H1 (cell line): Measurements from ENCODE around the gene FOXQ1. TPM values are rescaled to one million over a fixed set of nuclear protein-coding genes. Genes with fewer than 3 reads are reported as not detected.

Experiments
- CTCF ChIA-PET: fragments of 300-600 bp; sonication (Branson Sonifier 250); formaldehyde crosslinking; loops from one replicate; lab custom pipeline; 2021; ENCODE audit not compliant: partially characterized antibody; lab: Charles Lee
- POLR2A ChIA-PET: fragments of 300-600 bp; sonication (Branson Sonifier 250); formaldehyde crosslinking; loops from one replicate; lab custom pipeline; 2021; ENCODE audit warnings: inconsistent platforms; ENCODE audit not compliant: partially characterized antibody; lab: Charles Lee
- DNase-seq, 2 experiments: peaks; one replicate each; pipeline versions ENCODE4 v3.0.0 to v3.0.0-alpha.2; 2010 to 2022; ENCODE audit warnings: low spot score in 2 of 2, low read depth in 1 of 2, mixed read lengths in 1 of 2
- FAIRE-seq: peaks from 2 replicates; lab custom pipeline; 2011; peaks lifted over from hg19 to GRCh38; lab: Jason Lieb, UNC
- H2AFZ ChIP-seq: 2 replicates; pipeline ENCODE4 v1.8.1; 2012; ENCODE audit warnings: low read length, inconsistent platforms
- H2AK5ac ChIP-seq: 2 replicates; pipeline ENCODE4 v1.6.1; 2013; ENCODE audit warnings: low read depth, low read length
- H2BK120ac ChIP-seq: replicated peaks from 2 replicates; pipeline ENCODE3; 2013; ENCODE audit warnings: low read depth, low read length, inconsistent platforms
- H2BK12ac ChIP-seq: 2 replicates; pipeline ENCODE4 v1.6.1; 2013; ENCODE audit warnings: low read depth, low read length
- H2BK15ac ChIP-seq: 2 replicates; pipeline ENCODE4 v1.6.1; 2013; ENCODE audit warnings: low read length
- H2BK20ac ChIP-seq: 2 replicates; pipeline ENCODE4 v1.6.1; 2013; ENCODE audit warnings: low read length
- H2BK5ac ChIP-seq: 2 replicates; pipeline ENCODE4 v1.6.1; 2013; ENCODE audit warnings: low read depth, low read length
- H3K14ac ChIP-seq: 2 replicates; pipeline ENCODE4 v1.6.1; 2013; ENCODE audit warnings: inconsistent platforms; ENCODE audit not compliant: insufficient read length
- H3K18ac ChIP-seq: 2 replicates; pipeline ENCODE4 v1.6.1; 2013; ENCODE audit warnings: low read length; ENCODE audit errors: extremely low read depth
- H3K23ac ChIP-seq: 2 replicates; pipeline ENCODE4 v1.6.1; 2013; ENCODE audit warnings: inconsistent platforms; ENCODE audit not compliant: insufficient read length
- H3K23me2 ChIP-seq: 2 replicates; pipeline ENCODE4 v1.6.1; 2013; ENCODE audit warnings: low read depth, low read length
- H3K27ac ChIP-seq: 2 replicates; pipeline ENCODE4 v1.6.1; 2011; ENCODE audit warnings: low read depth, low read length, inconsistent platforms
- H3K27me3 ChIP-seq, 4 experiments: replicated peaks in 1 of 4; 1 replicate in 1 of 4; 2 replicates in 3 of 4; pipeline versions ENCODE4 v1.6.1 to v1.8.1; 2011 to 2013; ENCODE audit warnings: low read length in 3 of 4, mild to moderate bottlenecking in 3 of 4, inconsistent platforms in 2 of 4, mixed read lengths in 2 of 4, moderate library complexity in 1 of 4; ENCODE audit not compliant: control insufficient read depth in 3 of 4, insufficient read depth in 3 of 4; ENCODE audit errors: extremely low read depth in 1 of 4
- H3K36me3 ChIP-seq, 4 experiments: 2 replicates each; pipeline versions ENCODE4 v1.6.1 to v1.8.1; 2011 to 2013; ENCODE audit warnings: mild to moderate bottlenecking in 4 of 4, low read length in 3 of 4, moderate library complexity in 2 of 4, control low read depth in 1 of 4, inconsistent platforms in 1 of 4; ENCODE audit not compliant: insufficient read depth in 4 of 4, control insufficient read depth in 2 of 4
- H3K4ac ChIP-seq: replicated peaks from 2 replicates; pipeline ENCODE3; 2013; ENCODE audit warnings: low read length, low read depth, mixed read lengths, inconsistent platforms; ENCODE audit not compliant: insufficient read length
- H3K4me1 ChIP-seq, 4 experiments: replicated peaks in 1 of 4; 1 replicate in 1 of 4; 2 replicates in 3 of 4; pipeline versions ENCODE4 v1.6.1 to v1.8.1; 2011 to 2013; ENCODE audit warnings: low read length in 3 of 4, inconsistent platforms in 2 of 4, mixed read lengths in 1 of 4; ENCODE audit not compliant: insufficient read depth in 4 of 4, control insufficient read depth in 3 of 4
- H3K4me2 ChIP-seq, 2 experiments: 2 replicates each; pipeline versions ENCODE4 v1.6.1 to v1.8.1; 2011 to 2013; ENCODE audit warnings: low read depth in 2 of 2, low read length in 2 of 2, control low read depth in 1 of 2, inconsistent platforms in 1 of 2, mild to moderate bottlenecking in 1 of 2; ENCODE audit not compliant: insufficient read depth in 1 of 2
- H3K4me3 ChIP-seq, 4 experiments: fragments of 200-600, 300-600 bp in 1 of 4; sonication (generic), shearing (Covaris generic), sonication (Bioruptor Twin) in 1 of 4; 2 replicates each; pipeline versions ENCODE4 v1.5.1 to v1.8.1; 2011 to 2016; ENCODE audit warnings: low read length in 4 of 4, low read depth in 3 of 4, control low read depth in 2 of 4, inconsistent platforms in 2 of 4, mild to moderate bottlenecking in 2 of 4, mixed read lengths in 1 of 4, moderate library complexity in 1 of 4; ENCODE audit not compliant: insufficient read depth in 2 of 4; ENCODE audit errors: extremely low read depth in 1 of 4
- H3K56ac ChIP-seq: replicated peaks from 2 replicates; pipeline ENCODE3; 2013; ENCODE audit warnings: low read depth, mild to moderate bottlenecking, mixed read lengths, low read length, inconsistent platforms; ENCODE audit not compliant: insufficient read length
- H3K79me1 ChIP-seq: 2 replicates; pipeline ENCODE4 v1.6.1; 2013; ENCODE audit warnings: low read depth, low read length, control low read depth
- H3K79me2 ChIP-seq, 2 experiments: 2 replicates each; pipeline versions ENCODE4 v1.6.1 to v1.8.1; 2012 to 2013; ENCODE audit warnings: low read length in 2 of 2, mild to moderate bottlenecking in 2 of 2, inconsistent platforms in 1 of 2; ENCODE audit not compliant: insufficient read depth in 2 of 2, control insufficient read depth in 1 of 2
- H3K9ac ChIP-seq, 4 experiments: replicated peaks in 1 of 4; 1 replicate in 1 of 4; 2 replicates in 3 of 4; pipeline versions ENCODE4 v1.6.1 to v1.8.1; 2011 to 2013; ENCODE audit warnings: low read depth in 3 of 4, low read length in 3 of 4, control low read depth in 2 of 4, mild to moderate bottlenecking in 2 of 4, moderate library complexity in 2 of 4, inconsistent platforms in 1 of 4; ENCODE audit errors: extremely low read depth in 1 of 4
- H3K9me3 ChIP-seq, 2 experiments: 2 replicates each; pipeline versions ENCODE4 v1.6.1 to v1.8.1; 2012 to 2013; ENCODE audit warnings: mild to moderate bottlenecking in 2 of 2, moderate library complexity in 2 of 2, control low read depth in 1 of 2, inconsistent platforms in 1 of 2, low read depth in 1 of 2, low read length in 1 of 2, mixed read lengths in 1 of 2; ENCODE audit not compliant: insufficient read depth in 2 of 2
- H4K20me1 ChIP-seq, 2 experiments: replicated peaks in 1 of 2; 2 replicates each; pipeline versions ENCODE3 to v1.8.1; 2011 to 2013; ENCODE audit warnings: inconsistent platforms in 2 of 2, low read length in 2 of 2, mild to moderate bottlenecking in 1 of 2; ENCODE audit not compliant: insufficient read depth in 2 of 2, control insufficient read depth in 1 of 2
- H4K5ac ChIP-seq: 2 replicates; pipeline ENCODE4 v1.6.1; 2013; ENCODE audit warnings: low read length, low read depth, mixed read lengths, inconsistent platforms; ENCODE audit not compliant: insufficient read length
- H4K8ac ChIP-seq: 2 replicates; pipeline ENCODE4 v1.8.0; 2013; ENCODE audit warnings: mild to moderate bottlenecking, moderate library complexity, low read length, inconsistent platforms; ENCODE audit not compliant: insufficient read depth; ENCODE audit errors: extremely low read depth
- H4K91ac ChIP-seq: replicated peaks from 2 replicates; pipeline ENCODE3; 2013; ENCODE audit warnings: low read length, mixed read lengths, inconsistent platforms; ENCODE audit not compliant: insufficient read length
- BACH1 ChIP-seq: IDR thresholded peaks from 2 replicates; pipeline ENCODE4 v1.6.1; 2012; ENCODE audit warnings: low read length, improper control_type of control experiment
- BRCA1 ChIP-seq: IDR thresholded peaks from 2 replicates; pipeline ENCODE4 v1.6.1; 2012; ENCODE audit warnings: low read depth, low read length, improper control_type of control experiment
- CREB1 ChIP-seq: IDR thresholded peaks from 2 replicates; pipeline ENCODE4 v1.6.1; 2012; ENCODE audit warnings: inconsistent platforms
- CTBP2 ChIP-seq: IDR thresholded peaks from 2 replicates; pipeline ENCODE4 v1.7.0; 2011; ENCODE audit warnings: borderline replicate concordance, mild to moderate bottlenecking, moderate library complexity, mixed read lengths, low read length; ENCODE audit not compliant: insufficient read depth, insufficient read length
- E2F6 ChIP-seq: IDR thresholded peaks from 2 replicates; pipeline ENCODE4 v1.6.1; 2012; ENCODE audit warnings: inconsistent platforms
- GTF2F1 ChIP-seq: IDR thresholded peaks from 2 replicates; pipeline ENCODE4 v1.6.1; 2012; ENCODE audit warnings: low read depth, low read length, improper control_type of control experiment, borderline replicate concordance
- MAX ChIP-seq: IDR thresholded peaks from 2 replicates; pipeline ENCODE4 v1.6.1; 2012; ENCODE audit warnings: inconsistent platforms
- NRF1 ChIP-seq: IDR thresholded peaks from 2 replicates; pipeline ENCODE4 v1.6.1; 2011; ENCODE audit warnings: mild to moderate bottlenecking, low read depth, low read length, improper control_type of control experiment
- POLR2A ChIP-seq, 2 experiments: IDR thresholded peaks; 1 replicate in 1 of 2; 2 replicates in 1 of 2; pipeline ENCODE4 v1.6.1; 2011; ENCODE audit warnings: low read depth in 2 of 2, low read length in 2 of 2, mild to moderate bottlenecking in 2 of 2; ENCODE audit errors: control extremely low read depth in 1 of 2
- POLR2AphosphoS5 ChIP-seq: IDR thresholded peaks from 2 replicates; pipeline ENCODE4 v1.6.1; 2011; ENCODE audit warnings: low read depth, low read length
- SAP30 ChIP-seq: fragments of 300-600 bp; sonication (generic); IDR thresholded peaks from 2 replicates; pipeline ENCODE4 v1.7.1; 2012; ENCODE audit warnings: low read length, moderate library complexity, mild to moderate bottlenecking, inconsistent platforms; ENCODE audit not compliant: insufficient read depth, insufficient replicate concordance
- SIX5 ChIP-seq: IDR thresholded peaks from 2 replicates; pipeline ENCODE4 v1.6.1; 2011; ENCODE audit warnings: mild to moderate bottlenecking, low read depth, low read length
- SP2 ChIP-seq: IDR thresholded peaks from 2 replicates; pipeline ENCODE4 v1.6.1; 2012; ENCODE audit warnings: mild to moderate bottlenecking, low read length, inconsistent platforms
- TAF7 ChIP-seq: optimal IDR thresholded peaks from 2 replicates; pipeline ENCODE3; 2011; ENCODE audit warnings: low read depth, mild to moderate bottlenecking, inconsistent platforms, low read length, moderate library complexity, borderline replicate concordance
- WGBS, 2 experiments: shearing (Covaris generic) in 1 of 2; methylation state at CpG; one replicate each; pipeline versions ENCODE4 v1.1.6 to v1.1.7; 2013 to 2015; ENCODE audit warnings: low lambda C conversion rate in 2 of 2, mixed read lengths in 2 of 2, inconsistent platforms in 1 of 2, low coverage in 1 of 2, missing lambda C conversion rate in 1 of 2; ENCODE audit not compliant: insufficient replicate concordance in 2 of 2, insufficient coverage in 1 of 2, insufficient read length in 1 of 2; ENCODE audit errors: extremely low coverage in 1 of 2, missing lambda C conversion rate in 1 of 2; 5-methylcytosine and 5-hydroxymethylcytosine counted together
- polyA plus RNA-seq, 7 experiments: library from polyadenylated mRNA; depleted of rRNA in 3 of 7; stranded (reverse) in 5 of 7; unstranded in 2 of 7; fragments of >200 nt in 5 of 7; fragments of 200-250 nt in 2 of 7; gene quantifications; 1 replicate in 5 of 7; 2 replicates in 1 of 7; 4 replicates in 1 of 7; pipeline versions ENCODE4 v1.2.1 to v1.2.3, GENCODE V29; 2011 to 2013; ENCODE audit warnings: missing spikeins in 2 of 7, mixed read lengths in 2 of 7
- total RNA-seq: library from RNA; stranded (reverse); fragmentation: NEBNext Ultra II Directional; extraction: Animal tissue kit (Norgen Biotek cat#: 25700); gene quantifications from 2 replicates; pipeline ENCODE4 v1.2.1, GENCODE V29; 2021

Gene FOXQ1
- total and polyA plus RNA-seq, 2 of the 8 experiments (the other 6 are each of a cell fraction or from before 2014, with no cell fraction given) = 0.03 TPM; not detected in 1

- no peaks in the 10 kb centered on the region for H3K9me3 ChIP-seq
- H2BK15ac ChIP-seq = no peak overlapping the region
- no peaks in the 10 kb centered on the region for H3K79me2 ChIP-seq
- no peaks in the 10 kb centered on the region for H4K20me1 ChIP-seq
- H4K8ac ChIP-seq = no peak overlapping the region
- ChIA-PET POLR2A (no interaction called here), CTCF (interaction anchor here (1.0 to 1.2 kb wide), 5 partner anchors 21 to 425 kb away, joined by 3 to 6 read pairs (median 3); no protein-coding TSS in a partner anchor)
- no peaks in the 10 kb centered on the region for H3K23me2 ChIP-seq
- no peak overlapping the region for H2AK5ac ChIP-seq
- H2BK12ac ChIP-seq = no peak overlapping the region
- H4K91ac ChIP-seq = no peak overlapping the region
- 88% methylated on average over 3 of the region's 3 CpGs; no CpG with 5 or more reads in 1 of the 2 experiments for WGBS, 2 experiments
- H3K4ac ChIP-seq = no peak overlapping the region
- no peak overlapping the region for H3K14ac ChIP-seq
- H3K79me1 ChIP-seq = no peaks in the 10 kb centered on the region
- H4K5ac ChIP-seq = no peak overlapping the region
- no peak overlapping the region for H2BK20ac ChIP-seq
- no peak overlapping the region for H3K27ac ChIP-seq
- H3K4me3 ChIP-seq = no peak overlapping the region
- no peak overlapping the region for H3K23ac ChIP-seq
- FAIRE-seq (no peak), DNase-seq (no peak)
- peaks cover 0 to 5% (median 3%) of the 10 kb centered on the region in 4 experiments; a peak in 3 of 7 replicates for H3K4me1 ChIP-seq
- H3K4me2 ChIP-seq = no peak overlapping the region
- H3K56ac ChIP-seq = no peak overlapping the region
- no peak overlapping the region for H2BK120ac ChIP-seq
- H2BK5ac ChIP-seq = no peak overlapping the region
- H3K36me3 ChIP-seq = no peaks in the 10 kb centered on the region
- H3K18ac ChIP-seq = no peak overlapping the region
- no peak overlapping the region for H3K9ac ChIP-seq
- no peak overlapping the region for H2AFZ ChIP-seq
- H3K27me3 ChIP-seq = peaks cover 0 to 4% (median 2%) of the 10 kb centered on the region in 4 experiments; a peak in 4 of 7 replicates
- no peak for TF ChIP-seq SIX5
- TF ChIP-seq SAP30 = no peak
- no peak for TF ChIP-seq BRCA1
- TF ChIP-seq TAF7 = no peak
- TF ChIP-seq SP2 = no peak
- no peak for TF ChIP-seq POLR2AphosphoS5
- no peak for TF ChIP-seq GTF2F1
- no peak for TF ChIP-seq BACH1
- TF ChIP-seq CREB1 = no peak
- TF ChIP-seq E2F6 = no peak
- TF ChIP-seq CTBP2 = no peak
- no peak for TF ChIP-seq POLR2A (IDR thresholded peaks at IDR 0.05; ENCODE audit: control extremely low read depth in 1 of 2, low read depth in 2 of 2, low read length in 2 of 2)
- TF ChIP-seq MAX = no peak
- no peak for TF ChIP-seq NRF1
Observed at GRCh38 chr6:1337791-1338190, 25.9 kb downstream of the FOXQ1 start.
